Hepatocyte (in vitro differentiated cells): Measurements from ENCODE around the gene CETP. TPM values are rescaled to one million over a fixed set of nuclear protein-coding genes. Genes with fewer than 3 reads are reported as not detected.

Experiments used
- DNase-seq: peaks from one replicate; pipeline ENCODE4 v3.0.0-alpha.2; 2016; ENCODE audit warnings: low spot score
- H2AFZ ChIP-seq: fragments of 200-600 bp; sonication (generic); 2 replicates; pipeline ENCODE4 v1.6.0; 2016; ENCODE audit warnings: antibody characterized with exemption, mild to moderate bottlenecking
- H3K27ac ChIP-seq: fragments of 200-600 bp; sonication (generic); 2 replicates; pipeline ENCODE4 v1.5.1; 2016; ENCODE audit warnings: mild to moderate bottlenecking
- H3K27me3 ChIP-seq: fragments of 200-600 bp; sonication (generic); 2 replicates; pipeline ENCODE4 v1.6.1; 2016
- H3K36me3 ChIP-seq: fragments of 200-600 bp; sonication (generic); replicated peaks from 2 replicates; pipeline ENCODE4 v1.5.1; 2016; ENCODE audit warnings: low read depth; ENCODE audit not compliant: insufficient read depth
- H3K4me1 ChIP-seq: fragments of 200-600 bp; sonication (generic); 2 replicates; pipeline ENCODE4 v1.5.1; 2016; ENCODE audit warnings: mild to moderate bottlenecking, moderate library complexity; ENCODE audit not compliant: insufficient read depth
- H3K4me2 ChIP-seq: fragments of 200-600 bp; sonication (generic); 2 replicates; pipeline ENCODE4 v1.6.0; 2016
- H3K4me3 ChIP-seq: fragments of 200-600 bp; sonication (generic); 2 replicates; pipeline ENCODE4 v1.5.1; 2016; ENCODE audit warnings: mild to moderate bottlenecking
- H3K79me2 ChIP-seq: fragments of 200-600 bp; sonication (generic); 2 replicates; pipeline ENCODE4 v1.6.0; 2017; ENCODE audit warnings: mild to moderate bottlenecking
- H3K9me2 ChIP-seq: fragments of 200-600 bp; sonication (generic); replicated peaks from 2 replicates; pipeline ENCODE4 v1.6.0; 2017; ENCODE audit warnings: mild to moderate bottlenecking; ENCODE audit not compliant: insufficient read depth
- H3K9me3 ChIP-seq: fragments of 200-600 bp; sonication (generic); 2 replicates; pipeline ENCODE4 v1.5.1; 2016; ENCODE audit warnings: low read depth, mild to moderate bottlenecking
- H4K20me1 ChIP-seq: fragments of 200-600 bp; sonication (generic); 2 replicates; pipeline ENCODE4 v1.6.0; 2016; ENCODE audit warnings: mild to moderate bottlenecking; ENCODE audit not compliant: insufficient read depth, poor library complexity, severe bottlenecking
- EZH2 ChIP-seq: fragments of 200-600 bp; sonication (generic); IDR thresholded peaks from 2 replicates; pipeline ENCODE4 v1.6.1; 2016; ENCODE audit warnings: antibody characterized with exemption, mild to moderate bottlenecking, borderline replicate concordance
- EZH2phosphoT487 ChIP-seq: fragments of 200-600 bp; sonication (generic); IDR thresholded peaks from one replicate; pipeline ENCODE4 v1.6.1; 2018; ENCODE audit warnings: antibody characterized with exemption, mild to moderate bottlenecking, low read depth, moderate library complexity; ENCODE audit not compliant: unreplicated experiment, severe bottlenecking
- WGBS: methylation state at CpG from one replicate; pipeline ENCODE4 v1.1.6; 2016; ENCODE audit warnings: low lambda C conversion rate; ENCODE audit errors: missing lambda C conversion rate; 5-methylcytosine and 5-hydroxymethylcytosine counted together
- polyA plus RNA-seq: library from polyadenylated mRNA; unstranded; fragments of >200 nt; fragmentation: Nextera tagmentation; extraction: Ambion mirVana; gene quantifications from 2 replicates; pipeline ENCODE4 v1.2.1, GENCODE V29; 2016
- total RNA-seq: library from RNA; depleted of rRNA; stranded (reverse); fragments of >200 nt; gene quantifications from 2 replicates; pipeline ENCODE4 v1.2.3, GENCODE V29; 2014
- TF ChIP-seq, protein P1 (sequence below): fragments of 200-600 bp; sonication (generic); IDR thresholded peaks from 2 replicates; pipeline ENCODE4 v1.5.1; 2016; ENCODE audit warnings: antibody characterized with exemption, mild to moderate bottlenecking; ENCODE audit not compliant: poor library complexity

CETP gene
- total and polyA plus RNA-seq, 2 experiments from 2014 or later: not detected

DNA sequence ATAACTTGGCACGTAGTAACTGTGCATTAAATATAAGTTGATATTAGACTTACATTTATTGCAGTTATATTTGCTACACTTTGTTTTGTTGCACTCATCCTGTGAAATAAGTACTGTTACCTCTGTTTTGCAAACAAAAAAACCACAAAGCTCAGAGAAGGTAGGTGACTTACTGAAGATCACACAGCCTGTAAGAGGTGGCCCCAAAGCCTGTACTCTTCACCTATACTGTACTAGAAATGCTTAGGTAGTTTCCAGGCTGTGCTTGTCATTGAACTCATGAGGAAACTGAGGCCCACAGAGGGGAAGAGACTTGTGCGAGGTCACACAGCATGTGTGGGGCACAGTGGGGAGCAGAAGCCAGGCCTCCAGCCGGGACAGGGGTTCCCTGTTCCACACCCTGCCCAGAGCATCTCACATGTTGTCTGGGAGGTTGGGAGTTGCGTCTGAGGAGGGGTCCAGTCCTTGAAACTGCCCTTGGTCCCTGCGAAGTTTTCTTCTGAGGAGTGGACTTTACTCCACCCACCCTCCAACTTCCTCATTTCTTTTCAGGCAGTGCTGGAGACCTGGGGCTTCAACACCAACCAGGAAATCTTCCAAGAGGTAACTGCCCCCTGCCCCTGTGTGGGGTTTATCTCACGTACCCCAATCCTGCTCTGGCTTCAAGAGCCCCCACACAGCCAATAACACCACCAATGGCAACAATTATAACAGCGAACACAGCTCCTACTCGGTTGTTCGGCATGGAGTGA is 13.0 kb downstream of the CETP start:
- Histone ChIP-seq H3K79me2 (no peaks in the 10 kb centered on the region), H3K36me3 (no peaks in the 10 kb centered on the region), H3K27me3 (no peaks in the 10 kb centered on the region), H3K4me3 (no peak overlapping the region), H3K27ac (no peak overlapping the region), H4K20me1 (no peaks in the 10 kb centered on the region), H3K4me1 (no peaks in the 10 kb centered on the region), H3K4me2 (no peak overlapping the region), H3K9me2 (no peaks in the 10 kb centered on the region), H2AFZ (no peak overlapping the region), H3K9me3 (no peaks in the 10 kb centered on the region)
- DNase-seq: no peak
- TF ChIP-seq, protein P1, sequence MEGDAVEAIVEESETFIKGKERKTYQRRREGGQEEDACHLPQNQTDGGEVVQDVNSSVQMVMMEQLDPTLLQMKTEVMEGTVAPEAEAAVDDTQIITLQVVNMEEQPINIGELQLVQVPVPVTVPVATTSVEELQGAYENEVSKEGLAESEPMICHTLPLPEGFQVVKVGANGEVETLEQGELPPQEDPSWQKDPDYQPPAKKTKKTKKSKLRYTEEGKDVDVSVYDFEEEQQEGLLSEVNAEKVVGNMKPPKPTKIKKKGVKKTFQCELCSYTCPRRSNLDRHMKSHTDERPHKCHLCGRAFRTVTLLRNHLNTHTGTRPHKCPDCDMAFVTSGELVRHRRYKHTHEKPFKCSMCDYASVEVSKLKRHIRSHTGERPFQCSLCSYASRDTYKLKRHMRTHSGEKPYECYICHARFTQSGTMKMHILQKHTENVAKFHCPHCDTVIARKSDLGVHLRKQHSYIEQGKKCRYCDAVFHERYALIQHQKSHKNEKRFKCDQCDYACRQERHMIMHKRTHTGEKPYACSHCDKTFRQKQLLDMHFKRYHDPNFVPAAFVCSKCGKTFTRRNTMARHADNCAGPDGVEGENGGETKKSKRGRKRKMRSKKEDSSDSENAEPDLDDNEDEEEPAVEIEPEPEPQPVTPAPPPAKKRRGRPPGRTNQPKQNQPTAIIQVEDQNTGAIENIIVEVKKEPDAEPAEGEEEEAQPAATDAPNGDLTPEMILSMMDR: no peak
- no peak for TF ChIP-seq EZH2
- no peak for TF ChIP-seq EZH2phosphoT487
- 89% methylated on average over 9 of the region's 9 CpGs for WGBS

DNA sequence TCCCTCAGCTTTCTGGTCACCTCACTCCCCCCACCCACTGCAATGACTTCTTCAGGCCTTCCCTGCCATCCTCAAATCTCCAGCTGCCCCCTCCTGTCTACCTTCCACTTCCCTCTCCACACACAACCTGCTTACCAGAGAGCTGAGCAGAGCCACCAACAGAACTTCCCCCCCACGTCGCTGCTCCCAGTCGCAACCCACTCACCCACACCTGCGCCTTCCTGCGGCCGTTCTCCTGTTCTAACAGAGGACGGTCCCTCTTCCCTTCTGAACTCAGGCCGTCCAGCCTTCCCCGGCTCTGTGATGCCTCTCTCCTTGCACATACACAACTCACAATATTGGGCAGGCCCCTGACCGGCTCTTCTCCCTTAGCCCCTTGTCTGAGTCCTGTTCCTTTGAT is 14.0 kb downstream of the CETP start:
- Histone ChIP-seq H3K9me2 (no peaks in the 10 kb centered on the region), H3K27me3 (no peaks in the 10 kb centered on the region), H3K27ac (no peak overlapping the region), H2AFZ (no peak overlapping the region), H3K9me3 (no peaks in the 10 kb centered on the region), H3K4me3 (no peak overlapping the region), H3K36me3 (no peaks in the 10 kb centered on the region), H3K4me2 (no peak overlapping the region), H3K79me2 (no peaks in the 10 kb centered on the region), H4K20me1 (no peaks in the 10 kb centered on the region), H3K4me1 (no peaks in the 10 kb centered on the region)
- TF ChIP-seq EZH2 (no peak), EZH2phosphoT487 (no peak)
- TF ChIP-seq, protein P1: no peak
- WGBS: 86% methylated on average over 10 of the region's 10 CpGs
- DNase-seq: no peak

DNA sequence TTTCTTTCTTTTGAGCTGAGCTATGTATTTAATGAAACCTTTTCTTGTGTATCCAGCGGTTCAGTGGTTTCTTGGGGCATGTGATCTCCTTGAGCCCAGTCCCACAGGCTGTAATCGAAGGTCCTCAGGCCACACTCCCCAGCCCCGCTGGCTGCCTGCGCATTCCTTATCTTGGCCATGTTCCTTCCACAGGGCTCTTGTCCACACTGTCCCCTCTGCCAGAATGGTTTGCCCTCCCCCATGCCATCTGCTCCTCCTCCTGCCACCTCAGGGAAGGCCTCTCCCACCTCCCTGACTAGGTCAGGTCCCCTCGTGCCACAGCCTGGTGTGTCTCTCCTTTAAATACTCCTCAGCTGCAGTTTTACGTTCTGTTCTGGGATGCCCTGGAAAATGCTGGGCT is 15.5 kb downstream of the CETP start:
- Histone ChIP-seq H3K27me3 (no peaks in the 10 kb centered on the region), H3K36me3 (no peaks in the 10 kb centered on the region), H3K4me2 (no peak overlapping the region), H3K9me2 (no peaks in the 10 kb centered on the region), H3K4me3 (no peak overlapping the region), H3K27ac (no peak overlapping the region), H2AFZ (no peak overlapping the region), H3K4me1 (no peaks in the 10 kb centered on the region), H4K20me1 (no peaks in the 10 kb centered on the region), H3K9me3 (no peaks in the 10 kb centered on the region), H3K79me2 (no peaks in the 10 kb centered on the region)
- 77% methylated on average over 6 of the region's 6 CpGs for WGBS
- no peak for TF ChIP-seq EZH2phosphoT487
- TF ChIP-seq, protein P1: no peak
- TF ChIP-seq EZH2: no peak
- DNase-seq: no peak
